ENCODE measurements around the gene PER2.
"Not testable (repeated sequence)": the region's sequence is repeated elsewhere in the genome, so short reads cannot be mapped to it uniquely, and the experiment has no call there.

DNA sequence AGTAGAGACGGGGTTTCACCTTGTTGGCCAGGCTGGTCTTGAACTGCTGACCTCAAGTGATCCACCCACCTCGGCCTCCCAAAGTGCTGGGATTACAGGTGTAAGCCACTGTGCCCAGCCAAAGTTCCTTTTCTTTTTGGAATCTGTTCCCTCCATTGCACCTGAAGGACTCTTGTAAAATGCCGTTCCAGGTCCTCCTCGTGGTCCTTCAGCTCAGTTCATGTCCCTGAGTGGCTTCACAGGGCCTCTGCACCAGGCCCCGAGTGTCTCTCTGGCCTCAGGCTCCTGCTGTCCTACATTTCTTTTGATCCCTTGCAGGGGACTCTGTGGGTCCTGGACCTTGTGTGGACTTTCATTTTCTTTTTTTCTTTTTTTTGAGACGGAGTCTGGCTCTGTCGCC is 35.8 kb upstream of the PER2 start:
- TF ChIP-seq POLR2AphosphoS5, POLR2A (IDR thresholded peaks at IDR 0.05): not testable (repeated sequence)
- TF ChIP-seq, protein P1, sequence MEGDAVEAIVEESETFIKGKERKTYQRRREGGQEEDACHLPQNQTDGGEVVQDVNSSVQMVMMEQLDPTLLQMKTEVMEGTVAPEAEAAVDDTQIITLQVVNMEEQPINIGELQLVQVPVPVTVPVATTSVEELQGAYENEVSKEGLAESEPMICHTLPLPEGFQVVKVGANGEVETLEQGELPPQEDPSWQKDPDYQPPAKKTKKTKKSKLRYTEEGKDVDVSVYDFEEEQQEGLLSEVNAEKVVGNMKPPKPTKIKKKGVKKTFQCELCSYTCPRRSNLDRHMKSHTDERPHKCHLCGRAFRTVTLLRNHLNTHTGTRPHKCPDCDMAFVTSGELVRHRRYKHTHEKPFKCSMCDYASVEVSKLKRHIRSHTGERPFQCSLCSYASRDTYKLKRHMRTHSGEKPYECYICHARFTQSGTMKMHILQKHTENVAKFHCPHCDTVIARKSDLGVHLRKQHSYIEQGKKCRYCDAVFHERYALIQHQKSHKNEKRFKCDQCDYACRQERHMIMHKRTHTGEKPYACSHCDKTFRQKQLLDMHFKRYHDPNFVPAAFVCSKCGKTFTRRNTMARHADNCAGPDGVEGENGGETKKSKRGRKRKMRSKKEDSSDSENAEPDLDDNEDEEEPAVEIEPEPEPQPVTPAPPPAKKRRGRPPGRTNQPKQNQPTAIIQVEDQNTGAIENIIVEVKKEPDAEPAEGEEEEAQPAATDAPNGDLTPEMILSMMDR (IDR thresholded peaks at IDR 0.05), result not testable (repeated sequence)
